Mesenteric fat pad (tissue), 1 donor: ENCODE data around the gene LAGE3. TPM values are rescaled to one million over a fixed set of nuclear protein-coding genes. Genes with fewer than 3 reads are reported as not detected.

Experiments
- DNase-seq: peaks from one replicate; pipeline ENCODE4 v3.0.0-alpha.2; 2020; ENCODE audit warnings: low spot score
- total RNA-seq: library from RNA; stranded (reverse); fragmentation: NEBNext Ultra II Directional; extraction: Animal tissue kit (Norgen Biotek cat#: 25700); gene quantifications from one replicate; pipeline ENCODE4 v1.2.1, GENCODE V29; 2021
- donor health status: DM: yes; HTN: yes; CAD: no.

LAGE3 gene
- total RNA-seq, 1 donor from 2014 or later = 13.6 TPM

DNA sequence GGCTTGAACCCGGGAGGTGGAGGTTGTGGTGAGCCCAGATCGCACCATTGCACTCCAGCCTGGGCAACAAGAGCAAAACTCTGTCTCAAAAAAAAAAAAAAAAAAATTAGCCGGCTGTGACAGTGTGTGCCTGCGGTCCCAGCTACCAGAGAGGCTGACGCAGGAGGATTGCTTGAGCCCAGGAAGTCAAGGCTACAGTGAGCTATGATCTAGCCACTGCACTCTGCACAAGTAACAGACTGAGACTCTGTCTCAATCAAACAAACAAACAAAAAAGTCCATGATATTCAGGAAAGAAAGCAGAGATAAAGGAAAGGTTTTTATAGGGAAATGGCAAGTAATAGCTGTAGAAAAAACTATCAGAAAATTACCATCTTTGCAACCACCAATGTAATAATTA lies 2.1 kb upstream of the LAGE3 start:
- DNase-seq = no peak

DNA sequence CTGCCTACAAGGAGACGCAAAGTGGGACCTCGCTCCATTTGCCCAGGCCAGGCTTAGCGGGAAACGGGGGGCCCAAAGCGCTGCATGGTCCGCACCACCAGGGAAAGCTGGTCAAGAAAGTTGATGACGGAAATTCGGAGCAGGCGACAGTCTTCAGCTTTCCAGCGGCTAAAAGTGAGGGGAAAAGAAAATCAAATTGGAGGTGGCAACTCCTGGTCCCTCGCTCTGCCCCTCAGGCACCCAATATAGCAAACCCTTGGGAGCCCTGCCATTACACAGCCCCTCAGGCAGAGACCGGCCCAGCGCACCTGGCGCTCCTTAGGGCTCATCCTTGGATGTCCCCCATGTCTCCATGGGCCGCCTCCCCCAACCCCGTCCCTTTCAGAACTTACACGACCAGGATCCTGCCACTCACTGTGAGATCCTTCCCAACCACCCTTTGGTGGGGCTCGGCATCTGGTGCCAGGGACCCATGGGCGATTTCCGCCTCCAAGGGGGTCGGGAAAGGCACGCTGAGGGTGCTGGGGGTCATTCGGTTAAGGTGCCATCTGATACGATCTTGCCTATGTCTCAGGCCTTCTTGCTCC lies 1.1 kb downstream of the LAGE3 start:
- DNase-seq = no peak

DNA sequence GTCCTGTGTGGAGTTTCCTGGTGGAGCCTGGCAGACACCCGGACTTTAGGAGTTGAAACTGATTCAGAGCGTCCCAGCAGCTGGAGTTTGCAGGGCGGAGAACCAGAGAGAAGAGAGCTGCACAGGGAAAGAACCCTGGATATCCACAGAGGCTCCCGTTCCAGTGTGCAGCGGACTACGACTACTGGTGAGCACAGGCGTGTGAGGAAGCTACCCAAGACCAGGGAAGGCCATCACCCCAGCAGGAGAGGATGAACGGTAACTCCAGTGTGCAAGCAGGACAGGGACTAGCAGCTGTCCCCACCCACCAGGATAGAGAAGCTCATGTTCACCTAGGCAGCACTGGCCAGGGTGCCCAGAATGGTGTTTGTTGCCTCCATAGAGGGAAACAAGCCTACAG lies 2.3 kb downstream of the LAGE3 start:
- no peak for DNase-seq

DNA sequence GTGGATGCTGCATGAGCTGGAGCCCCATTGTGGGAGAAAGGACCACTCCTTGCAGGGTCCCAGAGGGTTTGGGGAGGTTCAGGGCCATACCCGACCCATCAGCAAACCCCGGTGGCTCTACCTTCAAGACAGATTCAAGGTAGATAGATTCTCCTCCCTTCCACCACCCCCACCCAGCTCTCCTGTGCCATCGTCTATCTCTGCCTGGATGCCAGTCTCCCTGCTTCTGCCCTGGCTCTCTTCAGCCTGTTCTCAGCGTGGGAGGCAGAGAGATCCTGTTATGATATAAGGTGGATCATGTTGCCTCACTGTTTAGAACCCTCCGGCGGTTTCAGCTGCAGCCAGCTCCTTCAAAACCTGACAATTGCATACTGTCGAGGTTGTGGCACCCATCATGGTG lies 5.4 kb downstream of the LAGE3 start:
- DNase-seq = no peak

DNA sequence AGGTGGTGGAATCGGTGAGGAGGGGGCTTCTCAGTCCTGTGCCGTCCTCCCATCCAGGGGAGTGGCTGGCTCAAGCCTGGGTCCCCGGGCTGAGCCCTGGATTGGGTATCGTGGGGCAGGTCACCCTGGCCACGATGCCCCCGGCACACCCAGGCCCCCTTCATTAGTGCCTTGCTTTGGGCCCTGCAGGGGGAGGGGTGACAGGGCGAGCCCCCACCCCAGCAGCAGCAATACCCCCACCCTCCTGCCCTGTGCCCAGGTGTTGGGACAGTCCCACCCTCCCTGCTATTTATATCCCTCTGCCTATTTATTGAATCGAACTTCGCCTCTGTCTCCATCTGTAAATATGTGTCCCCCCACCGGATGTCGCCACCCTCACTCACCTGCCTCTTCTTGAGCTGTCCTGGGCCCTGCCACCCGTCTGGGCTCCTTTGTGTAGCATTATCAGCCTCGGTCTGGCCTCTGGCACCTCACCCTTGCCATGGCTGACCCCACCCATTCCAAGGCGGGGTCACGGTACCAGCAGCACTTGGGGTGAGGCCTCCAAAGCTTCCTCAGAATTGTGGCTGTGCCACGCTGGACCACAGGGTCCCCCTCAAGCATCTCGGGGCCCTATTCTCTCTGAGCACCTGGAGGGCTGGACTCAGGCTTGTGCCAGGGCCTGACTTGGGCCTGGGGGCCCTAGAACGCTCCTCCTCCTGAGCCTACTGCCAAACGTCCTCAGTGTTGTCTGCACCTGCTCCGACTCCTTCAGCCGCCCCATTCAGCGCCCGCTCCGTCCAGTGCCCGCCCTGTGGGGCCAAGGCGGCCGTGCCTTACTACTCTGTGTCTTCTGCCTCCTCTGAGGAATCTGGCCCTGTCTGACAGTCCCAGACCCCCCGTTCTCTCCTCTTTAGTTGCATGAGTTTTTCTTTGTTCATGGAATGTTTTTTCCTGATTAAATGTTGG lies 6.1 kb downstream of the LAGE3 start:
- DNase-seq = no peak

DNA sequence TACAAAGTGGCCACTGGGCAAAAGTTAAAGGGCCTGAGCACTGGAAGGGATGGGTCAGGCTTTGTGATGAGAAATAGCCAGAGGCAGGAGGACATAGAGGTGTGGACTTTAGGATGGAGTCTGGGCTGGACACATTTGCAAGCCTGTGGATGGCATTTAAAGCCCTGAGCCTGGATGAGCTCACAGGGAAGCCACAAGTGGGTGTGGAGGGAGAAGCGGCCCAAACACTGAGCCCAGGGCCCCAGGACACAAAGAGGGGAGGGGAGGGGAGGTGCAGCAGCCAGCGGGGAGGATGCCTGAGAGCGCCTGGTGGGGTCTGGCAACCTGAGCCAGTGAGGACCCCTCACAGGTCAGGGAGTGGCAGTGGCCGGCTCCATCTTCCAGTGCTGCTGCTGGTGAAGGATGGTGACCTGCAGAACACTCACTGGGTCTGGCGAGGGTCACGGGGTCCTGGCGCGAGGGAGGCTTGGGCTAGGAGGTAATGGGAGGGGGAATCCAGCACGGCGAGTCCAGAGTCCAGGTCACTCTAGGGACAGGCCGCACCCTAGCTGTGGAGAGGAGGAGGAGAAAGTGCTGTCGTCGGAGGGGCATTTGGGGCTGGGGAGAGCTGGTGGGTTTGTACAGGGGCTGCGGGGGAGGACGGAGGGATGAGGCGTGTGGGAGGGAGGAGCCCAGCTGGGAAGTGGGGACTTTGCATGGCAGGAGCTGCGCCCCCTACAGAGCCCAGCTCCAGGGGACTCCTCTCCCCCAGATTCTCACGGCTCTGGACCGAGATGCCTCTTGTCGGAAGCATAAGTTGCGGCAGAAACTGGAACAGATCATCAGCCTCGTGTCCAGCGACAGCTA lies 7.0 kb downstream of the LAGE3 start:
- no peak for DNase-seq

DNA sequence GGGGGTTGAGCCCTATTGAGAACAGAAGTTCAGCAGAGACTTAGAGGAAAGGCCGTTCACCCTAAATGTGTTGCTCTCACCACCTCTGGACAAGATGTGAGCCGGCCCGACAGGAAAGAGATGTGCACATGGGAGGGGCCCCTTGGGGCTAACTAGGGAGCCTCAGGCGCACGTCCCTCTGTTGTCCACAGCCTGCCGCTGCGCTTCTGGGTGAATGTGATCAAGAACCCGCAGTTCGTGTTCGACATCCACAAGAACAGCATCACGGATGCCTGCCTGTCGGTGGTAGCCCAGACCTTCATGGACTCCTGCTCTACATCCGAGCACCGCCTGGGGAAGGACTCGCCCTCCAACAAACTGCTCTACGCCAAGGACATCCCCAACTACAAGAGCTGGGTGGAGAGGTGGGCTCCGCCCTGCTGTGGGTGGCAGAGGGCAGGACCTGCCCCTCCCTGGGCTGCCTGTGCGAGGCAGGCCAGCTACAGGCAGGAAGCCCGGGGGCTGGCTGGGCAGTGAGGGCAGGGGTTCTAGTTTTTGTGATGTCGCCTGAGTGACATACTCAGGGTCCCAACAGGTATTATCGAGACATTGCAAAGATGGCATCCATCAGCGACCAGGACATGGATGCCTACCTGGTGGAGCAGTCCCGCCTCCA lies 8.0 kb downstream of the LAGE3 start:
- DNase-seq = no peak

DNA sequence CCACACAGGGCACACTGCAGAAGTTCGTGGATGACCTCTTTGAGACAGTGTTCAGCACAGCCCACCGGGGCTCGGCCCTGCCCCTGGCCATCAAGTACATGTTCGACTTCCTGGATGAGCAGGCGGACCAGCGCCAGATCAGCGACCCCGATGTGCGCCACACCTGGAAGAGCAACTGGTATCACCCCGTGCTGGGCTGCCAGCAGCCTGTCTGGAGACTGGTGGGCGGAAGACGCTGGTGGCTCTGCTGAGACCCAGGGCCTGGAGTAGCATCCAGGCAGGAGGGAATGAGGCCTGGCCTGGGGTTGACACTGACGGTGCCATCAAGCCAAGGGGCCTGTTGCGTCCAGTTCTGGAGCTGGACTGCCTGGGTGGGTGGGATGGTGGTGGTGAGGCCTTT lies 8.6 kb downstream of the LAGE3 start:
- DNase-seq = no peak

DNA sequence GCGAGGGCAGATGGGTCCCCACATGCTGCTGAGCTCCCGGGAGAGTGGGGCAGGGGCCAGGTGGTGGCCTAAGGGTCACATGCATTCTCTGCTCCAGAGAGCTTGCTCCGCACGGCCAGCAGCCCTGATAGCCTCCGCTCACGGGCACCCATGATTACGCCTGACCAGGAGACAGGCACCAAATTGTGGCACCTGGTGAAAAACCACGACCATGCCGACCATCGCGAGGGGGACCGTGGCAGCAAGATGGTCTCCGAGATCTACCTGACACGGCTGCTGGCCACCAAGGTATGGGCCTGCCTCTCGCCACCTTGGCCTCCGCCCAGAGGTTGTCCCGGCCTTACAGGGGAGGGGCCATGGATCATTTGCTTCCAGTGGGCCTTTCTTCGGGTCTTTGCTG lies 9.2 kb downstream of the LAGE3 start:
- DNase-seq = no peak

DNA sequence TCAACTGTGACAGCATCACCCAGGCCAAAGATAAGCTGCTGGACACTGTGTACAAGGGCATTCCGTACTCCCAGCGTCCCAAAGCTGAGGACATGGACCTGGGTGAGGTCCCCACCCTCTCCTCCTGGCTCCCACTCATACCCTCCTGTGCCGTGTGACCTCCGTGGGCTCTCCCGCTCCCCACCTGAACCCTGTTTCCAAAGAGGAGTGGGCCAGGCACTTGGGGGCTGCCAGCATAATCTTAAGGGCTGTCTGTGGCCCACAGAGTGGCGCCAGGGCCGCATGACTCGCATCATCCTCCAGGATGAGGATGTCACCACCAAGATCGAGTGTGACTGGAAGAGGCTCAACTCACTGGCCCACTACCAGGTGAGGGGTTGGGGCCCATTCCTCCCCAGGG lies 10.0 kb downstream of the LAGE3 start:
- DNase-seq = no peak

DNA sequence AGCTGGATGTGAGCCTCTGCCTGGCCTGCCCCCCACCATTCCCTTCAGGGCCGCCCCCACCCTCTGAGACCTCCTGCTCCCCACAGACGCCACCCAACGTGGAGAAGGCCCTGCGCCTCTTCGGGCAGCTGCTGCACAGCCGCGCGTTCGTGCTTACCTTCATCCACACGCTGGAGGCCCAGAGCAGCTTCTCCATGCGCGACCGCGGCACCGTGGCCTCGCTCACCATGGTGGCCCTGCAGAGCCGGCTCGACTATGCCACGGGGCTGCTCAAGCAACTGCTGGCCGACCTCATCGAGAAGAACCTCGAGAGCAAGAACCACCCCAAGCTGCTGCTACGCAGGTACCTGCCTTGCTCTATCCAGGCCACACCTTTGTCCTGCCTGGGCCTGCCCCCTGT lies 10.9 kb downstream of the LAGE3 start:
- no peak for DNase-seq

DNA sequence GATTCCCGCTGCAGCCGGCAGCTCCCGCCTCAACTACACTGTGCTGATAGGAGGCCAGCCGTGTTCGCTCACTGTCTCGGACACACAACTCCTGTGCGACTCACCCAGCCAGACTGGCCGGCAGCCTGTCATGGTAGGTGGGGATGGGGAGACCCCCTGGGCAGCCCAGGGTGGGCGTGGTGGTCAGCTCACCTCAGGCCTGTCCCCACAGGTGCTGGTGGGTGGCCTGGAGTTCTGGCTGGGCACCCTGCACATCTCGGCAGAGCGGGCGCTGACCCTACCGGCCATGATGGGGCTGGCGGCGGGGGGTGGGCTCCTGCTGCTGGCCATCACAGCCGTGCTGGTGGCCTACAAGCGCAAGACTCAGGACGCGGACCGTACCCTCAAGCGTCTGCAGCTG lies 11.5 kb downstream of the LAGE3 start:
- no peak for DNase-seq

DNA sequence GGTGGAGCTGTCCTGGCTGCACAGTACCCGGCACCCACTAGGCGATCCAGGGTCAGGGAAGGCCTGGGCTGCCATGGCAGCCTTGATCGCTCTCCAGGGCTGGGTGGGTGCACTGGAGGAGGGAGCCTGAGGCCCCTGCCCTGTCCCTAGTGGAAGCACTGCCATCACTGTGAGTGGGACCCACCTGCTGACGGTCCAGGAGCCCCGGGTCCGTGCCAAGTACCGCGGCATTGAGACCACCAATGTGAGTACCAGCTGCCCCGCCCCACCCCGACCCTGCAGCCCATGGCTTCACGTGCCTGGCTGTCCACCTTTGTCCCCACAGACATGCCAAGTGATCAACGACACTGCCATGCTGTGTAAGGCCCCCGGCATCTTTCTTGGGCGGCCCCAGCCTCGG lies 12.2 kb downstream of the LAGE3 start:
- no peak for DNase-seq

DNA sequence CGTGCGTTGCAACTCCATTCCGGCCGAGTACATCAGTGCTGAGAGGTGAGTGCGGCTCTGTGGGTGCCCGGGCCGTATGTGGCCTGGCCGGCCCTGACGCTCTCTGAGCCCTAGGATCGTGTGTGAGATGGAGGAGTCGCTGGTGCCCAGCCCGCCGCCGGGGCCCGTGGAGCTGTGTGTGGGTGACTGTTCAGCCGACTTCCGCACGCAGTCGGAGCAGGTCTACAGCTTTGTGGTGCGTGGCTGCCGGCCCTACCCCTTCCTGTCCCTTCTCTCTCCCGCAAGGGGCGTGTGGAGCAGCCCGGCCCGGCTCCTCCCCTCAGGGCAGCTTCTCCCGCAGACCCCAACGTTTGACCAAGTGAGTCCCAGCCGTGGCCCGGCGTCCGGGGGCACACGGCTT lies 13.0 kb downstream of the LAGE3 start:
- DNase-seq = no peak

DNA sequence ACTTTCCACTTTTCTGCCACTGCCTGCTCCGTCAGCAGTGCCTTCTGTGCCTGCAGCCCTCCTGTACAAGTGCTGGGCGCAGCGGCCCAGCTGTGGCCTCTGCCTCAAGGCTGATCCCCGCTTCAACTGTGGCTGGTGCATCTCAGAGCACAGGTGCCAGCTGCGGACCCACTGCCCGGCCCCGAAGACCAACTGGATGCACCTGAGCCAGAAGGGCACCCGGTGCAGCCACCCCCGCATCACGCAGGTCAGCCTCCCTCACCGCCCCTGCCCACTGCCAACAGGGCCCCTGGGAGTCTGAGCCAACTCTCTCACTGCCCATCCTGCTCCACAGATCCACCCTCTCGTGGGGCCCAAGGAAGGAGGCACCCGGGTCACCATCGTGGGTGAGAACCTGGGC lies 13.5 kb downstream of the LAGE3 start:
- DNase-seq = no peak

DNA sequence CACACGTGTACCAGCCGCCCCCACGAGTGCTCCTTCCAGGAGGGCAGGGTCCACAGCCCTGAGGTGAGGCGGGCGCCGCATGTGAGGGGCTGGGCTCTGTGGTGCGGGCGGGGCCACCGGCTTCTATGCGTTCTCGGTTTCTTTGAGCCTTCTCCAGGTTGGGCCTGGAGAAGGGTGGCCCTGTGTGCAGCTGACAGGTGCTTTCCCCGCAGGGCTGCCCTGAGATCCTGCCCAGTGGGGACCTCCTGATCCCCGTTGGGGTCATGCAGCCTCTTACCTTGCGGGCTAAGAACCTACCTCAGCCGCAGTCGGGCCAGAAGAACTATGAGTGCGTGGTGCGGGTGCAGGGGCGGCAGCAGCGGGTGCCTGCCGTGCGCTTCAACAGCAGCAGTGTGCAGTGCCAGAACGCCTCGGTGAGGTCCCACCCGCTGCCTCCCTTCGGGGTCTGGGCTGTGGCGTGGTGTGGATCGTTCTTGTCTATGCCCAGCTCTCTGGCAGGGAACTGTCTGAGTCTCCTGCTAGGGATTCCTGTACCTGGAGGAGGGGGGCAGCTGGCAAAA lies 14.2 kb downstream of the LAGE3 start:
- no peak for DNase-seq

DNA sequence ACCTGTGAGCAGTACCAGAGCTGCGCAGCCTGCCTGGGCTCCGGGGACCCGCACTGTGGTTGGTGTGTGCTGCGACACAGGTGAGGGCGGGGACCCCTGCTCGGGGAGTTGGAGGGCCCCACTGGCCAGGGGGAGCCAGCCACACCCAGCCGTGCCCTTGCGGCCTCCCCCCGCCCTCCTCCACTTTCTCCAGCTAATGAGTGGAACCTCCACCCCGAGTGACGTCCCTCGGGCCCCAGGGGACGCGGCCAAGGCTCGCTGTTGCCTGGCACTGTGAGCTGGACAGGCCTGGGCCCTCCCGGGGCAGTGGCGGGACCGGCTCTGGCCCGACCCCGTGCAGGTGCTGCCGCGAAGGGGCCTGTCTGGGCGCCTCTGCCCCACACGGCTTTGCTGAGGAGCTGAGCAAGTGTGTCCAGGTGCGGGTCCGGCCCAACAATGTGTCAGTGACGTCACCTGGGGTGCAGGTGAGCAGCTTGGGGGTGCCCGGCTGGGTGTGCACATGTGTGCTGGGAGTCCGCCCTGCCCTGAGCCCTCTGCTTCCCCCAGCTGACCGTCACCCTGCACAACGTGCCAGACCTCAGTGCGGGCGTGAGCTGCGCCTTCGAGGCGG lies 15.4 kb downstream of the LAGE3 start:
- no peak for DNase-seq

DNA sequence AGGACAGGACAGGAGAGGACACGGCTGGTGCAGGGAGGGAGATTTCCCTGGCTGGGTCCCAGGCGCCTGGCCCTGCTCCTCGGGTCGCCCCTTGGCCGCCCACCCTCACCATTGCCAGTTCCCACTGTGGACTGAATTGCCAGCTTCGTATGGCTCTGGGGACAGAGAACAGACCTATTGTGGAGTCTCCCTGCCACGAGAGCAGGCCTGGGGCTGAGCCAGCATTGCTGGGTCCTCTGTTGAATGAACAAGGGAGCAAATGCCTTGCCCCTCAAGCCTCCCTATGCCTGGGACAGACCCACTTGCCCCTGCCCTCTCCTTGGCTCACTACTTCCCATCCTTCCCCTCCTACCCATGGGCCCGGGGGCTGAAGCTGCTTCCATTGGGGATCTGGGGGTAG lies 16.7 kb downstream of the LAGE3 start:
- no peak for DNase-seq

DNA sequence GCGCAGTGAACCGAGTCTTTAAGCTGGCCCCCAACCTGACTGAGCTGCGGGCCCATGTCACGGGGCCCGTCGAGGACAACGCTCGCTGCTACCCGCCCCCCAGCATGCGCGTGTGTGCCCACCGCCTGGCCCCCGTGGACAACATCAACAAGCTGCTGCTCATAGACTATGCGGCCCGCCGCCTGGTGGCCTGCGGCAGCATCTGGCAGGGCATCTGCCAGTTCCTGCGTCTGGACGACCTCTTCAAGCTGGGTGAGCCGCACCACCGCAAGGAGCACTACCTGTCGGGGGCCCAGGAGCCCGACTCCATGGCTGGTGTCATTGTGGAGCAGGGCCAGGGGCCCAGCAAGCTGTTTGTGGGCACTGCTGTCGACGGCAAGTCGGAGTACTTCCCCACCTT lies 18.8 kb downstream of the LAGE3 start:
- no peak for DNase-seq

DNA sequence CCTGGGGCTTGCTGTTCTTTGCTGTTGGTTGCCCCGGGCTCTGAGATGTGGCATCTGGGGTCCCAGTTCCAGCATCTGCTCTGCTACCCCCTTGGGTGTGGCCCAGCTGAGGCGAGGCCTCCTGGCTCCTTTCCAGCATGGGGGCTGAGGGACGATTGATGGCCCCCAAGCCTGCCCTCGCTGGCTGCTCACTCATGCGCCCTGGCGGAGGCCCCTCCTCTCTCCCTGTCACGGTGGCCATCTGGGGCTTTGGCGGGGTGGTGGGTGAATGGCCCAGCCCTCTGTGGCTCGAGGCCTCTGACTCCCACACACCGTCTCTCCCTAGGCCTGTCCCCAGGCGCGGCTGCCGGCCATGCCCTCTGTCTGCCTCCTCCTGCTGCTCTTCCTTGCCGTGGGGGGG lies 19.2 kb downstream of the LAGE3 start:
- DNase-seq = no peak
